Measurements from ENCODE around the gene CCDC122.

DNA sequence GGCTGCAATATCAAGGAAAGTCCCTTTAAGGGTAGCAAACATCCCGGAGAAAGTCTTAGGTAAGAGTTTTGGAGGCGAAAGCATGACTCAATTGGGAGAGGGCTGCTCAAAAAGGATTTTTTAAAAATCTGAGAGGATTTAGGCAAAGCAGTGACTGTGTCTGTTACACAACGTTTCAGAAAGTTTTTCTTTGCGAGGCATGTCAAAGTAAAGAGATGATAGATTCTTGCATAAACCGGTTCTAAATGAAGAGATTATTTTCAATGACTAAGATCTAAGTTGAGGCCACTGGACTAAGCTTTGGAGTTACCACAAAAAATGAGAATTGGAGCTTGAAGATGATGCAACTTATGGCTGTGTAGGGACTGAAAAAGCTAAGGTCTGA lies 49.1 kb downstream of the CCDC122 start:
- TF ChIP-seq NR2C2 (IDR thresholded peaks at IDR 0.05; ENCODE audit: borderline replicate concordance, control insufficient read depth, insufficient read length, low read depth) (no peak), POU2F2 (IDR thresholded peaks at IDR 0.05; ENCODE audit: borderline replicate concordance, low read depth, low read length) (no peak), RAD51 (IDR thresholded peaks at IDR 0.05) (no peak), MYC (IDR thresholded peaks at IDR 0.05; ENCODE audit: insufficient read depth, insufficient read length, insufficient replicate concordance, low read length, severe bottlenecking) (no peak)
- TF ChIP-seq, protein P1, sequence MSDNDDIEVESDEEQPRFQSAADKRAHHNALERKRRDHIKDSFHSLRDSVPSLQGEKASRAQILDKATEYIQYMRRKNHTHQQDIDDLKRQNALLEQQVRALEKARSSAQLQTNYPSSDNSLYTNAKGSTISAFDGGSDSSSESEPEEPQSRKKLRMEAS (IDR thresholded peaks at IDR 0.05; ENCODE audit: low read depth, low read length) = no peak
- TF ChIP-seq, protein P2, sequence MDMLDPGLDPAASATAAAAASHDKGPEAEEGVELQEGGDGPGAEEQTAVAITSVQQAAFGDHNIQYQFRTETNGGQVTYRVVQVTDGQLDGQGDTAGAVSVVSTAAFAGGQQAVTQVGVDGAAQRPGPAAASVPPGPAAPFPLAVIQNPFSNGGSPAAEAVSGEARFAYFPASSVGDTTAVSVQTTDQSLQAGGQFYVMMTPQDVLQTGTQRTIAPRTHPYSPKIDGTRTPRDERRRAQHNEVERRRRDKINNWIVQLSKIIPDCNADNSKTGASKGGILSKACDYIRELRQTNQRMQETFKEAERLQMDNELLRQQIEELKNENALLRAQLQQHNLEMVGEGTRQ (IDR thresholded peaks at IDR 0.05; ENCODE audit: borderline replicate concordance, low read depth, low read length) = no peak
- TF ChIP-seq, protein P3, sequence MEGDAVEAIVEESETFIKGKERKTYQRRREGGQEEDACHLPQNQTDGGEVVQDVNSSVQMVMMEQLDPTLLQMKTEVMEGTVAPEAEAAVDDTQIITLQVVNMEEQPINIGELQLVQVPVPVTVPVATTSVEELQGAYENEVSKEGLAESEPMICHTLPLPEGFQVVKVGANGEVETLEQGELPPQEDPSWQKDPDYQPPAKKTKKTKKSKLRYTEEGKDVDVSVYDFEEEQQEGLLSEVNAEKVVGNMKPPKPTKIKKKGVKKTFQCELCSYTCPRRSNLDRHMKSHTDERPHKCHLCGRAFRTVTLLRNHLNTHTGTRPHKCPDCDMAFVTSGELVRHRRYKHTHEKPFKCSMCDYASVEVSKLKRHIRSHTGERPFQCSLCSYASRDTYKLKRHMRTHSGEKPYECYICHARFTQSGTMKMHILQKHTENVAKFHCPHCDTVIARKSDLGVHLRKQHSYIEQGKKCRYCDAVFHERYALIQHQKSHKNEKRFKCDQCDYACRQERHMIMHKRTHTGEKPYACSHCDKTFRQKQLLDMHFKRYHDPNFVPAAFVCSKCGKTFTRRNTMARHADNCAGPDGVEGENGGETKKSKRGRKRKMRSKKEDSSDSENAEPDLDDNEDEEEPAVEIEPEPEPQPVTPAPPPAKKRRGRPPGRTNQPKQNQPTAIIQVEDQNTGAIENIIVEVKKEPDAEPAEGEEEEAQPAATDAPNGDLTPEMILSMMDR (IDR thresholded peaks at IDR 0.05 in 2 of 3, conservative IDR thresholded peaks at IDR 0.05 in 1 of 3; ENCODE audit: control insufficient read depth in 2 of 3, extremely low read depth in 1 of 3, insufficient read depth in 1 of 3, low read depth in 3 of 3, low read length in 3 of 3) = no peak
